Activated CD4-positive, alpha-beta T cell treated with anti-CD3 and anti-CD28 coated beads, Interleukin-2, Interleukin-6, amounts not matched to agents 100 ng/mL and 50 ng/mL, durations not matched to agents 16 hours and 8 hours (primary cell): ENCODE measurements around the gene NMNAT2.

Experiments
- DNase-seq: peaks from one replicate; pipeline ENCODE4 v3.0.0-alpha.2; 2020

Gene NMNAT2

DNA sequence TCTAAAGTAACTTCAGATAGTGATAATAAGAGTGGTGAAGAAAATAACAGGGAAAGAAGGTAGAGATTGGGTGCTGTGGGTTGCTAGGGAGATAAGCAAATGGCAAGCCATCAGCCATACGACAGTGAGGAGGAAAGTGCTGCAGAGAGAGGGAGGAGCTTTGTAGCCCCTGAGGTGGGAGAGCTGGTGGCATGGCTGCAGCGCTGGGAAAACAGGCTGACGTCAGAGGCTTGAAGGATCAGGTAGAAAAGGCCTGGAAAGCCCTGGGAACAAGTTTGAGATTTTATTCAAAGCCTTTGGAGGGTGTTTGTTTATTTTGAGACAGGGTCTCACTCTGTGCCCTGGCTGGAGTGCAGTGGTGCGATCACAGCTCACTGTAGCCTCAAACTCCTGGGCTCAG is 109.5 kb downstream of the NMNAT2 start:
- no peak for DNase-seq

- no peak for DNase-seq
Measured at GRCh38 chr1:183306317-183307042, 111.7 kb downstream of the NMNAT2 start.

GRCh38 chr1:183304440-183305107 is 113.6 kb downstream of the NMNAT2 start:
- DNase-seq: no peak

DNA sequence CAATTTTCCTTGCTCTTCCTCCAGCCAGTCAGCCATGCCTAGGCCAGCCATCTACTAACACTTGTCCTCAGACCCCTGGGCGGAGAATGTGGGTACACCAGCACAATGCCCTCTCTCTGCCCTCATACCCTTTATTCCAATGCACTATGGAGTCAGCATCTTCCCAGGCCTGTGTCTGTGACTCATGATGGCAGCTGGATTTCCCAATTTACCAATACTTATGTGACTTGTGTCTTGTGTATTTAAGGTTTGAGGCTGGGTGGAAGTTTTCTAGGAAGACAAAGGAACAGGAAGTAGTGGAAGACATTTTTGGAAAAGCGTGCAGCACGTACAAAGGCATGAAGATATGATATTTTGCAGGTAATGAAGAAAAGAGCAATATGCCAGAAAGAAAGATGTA is 114.3 kb downstream of the NMNAT2 start:
- DNase-seq: no peak

DNA sequence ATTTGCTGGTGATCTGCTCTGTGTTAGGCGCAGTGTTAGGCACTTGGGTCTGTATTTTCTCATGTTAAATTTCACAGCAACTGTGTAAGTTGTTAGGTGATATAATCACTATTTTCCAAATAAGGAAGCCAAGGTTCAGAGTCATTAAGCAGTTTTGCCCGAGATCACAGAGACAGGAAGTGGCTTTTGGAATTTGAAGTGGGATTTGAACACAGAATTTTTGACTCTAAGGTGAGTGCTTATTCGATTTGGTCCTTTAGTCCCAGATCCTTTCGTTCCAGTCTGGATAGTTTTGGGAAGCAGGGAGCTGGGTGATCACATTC is 114.9 kb downstream of the NMNAT2 start:
- no peak for DNase-seq

DNA sequence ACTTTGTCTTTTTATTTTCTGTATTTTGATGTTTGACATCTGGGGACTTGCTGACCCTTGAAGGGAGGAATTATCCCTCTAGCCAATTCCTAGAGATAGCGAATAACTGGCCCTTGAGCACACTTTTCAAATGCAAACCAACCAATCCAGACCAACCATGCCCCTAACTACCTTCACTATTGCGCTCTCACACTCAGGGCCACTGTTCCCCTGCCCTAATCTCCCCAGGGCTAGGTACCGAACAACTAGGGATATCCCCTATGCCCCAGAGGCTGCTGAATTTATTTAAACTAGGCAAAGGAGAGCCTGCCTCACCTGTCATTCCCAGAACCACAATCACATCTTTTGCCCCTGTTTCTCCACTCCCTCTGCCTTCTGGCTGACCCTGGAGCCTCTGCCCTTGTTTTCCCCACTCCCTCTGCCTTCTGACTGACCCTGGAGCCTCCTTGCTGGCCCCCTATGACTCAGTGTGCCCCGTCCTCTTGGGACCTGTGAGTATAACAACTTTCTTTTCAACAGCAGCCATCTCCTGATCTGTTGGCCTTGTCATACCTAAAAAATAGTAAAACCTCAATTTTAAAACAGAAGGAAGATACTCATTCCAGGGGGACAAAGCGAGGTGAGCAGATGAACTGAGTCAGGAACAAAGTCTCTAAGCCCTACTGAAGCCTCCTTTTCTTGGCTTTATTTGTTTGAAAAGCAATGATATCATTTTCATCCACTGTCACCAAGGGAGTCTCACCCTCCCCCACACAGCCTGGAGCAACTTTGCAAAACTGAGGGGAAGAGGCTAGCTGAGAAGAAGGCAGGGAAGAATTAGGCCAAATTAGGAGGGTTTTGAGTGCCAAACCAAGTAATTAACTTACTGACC is 115.5 kb downstream of the NMNAT2 start:
- DNase-seq: no peak

DNA sequence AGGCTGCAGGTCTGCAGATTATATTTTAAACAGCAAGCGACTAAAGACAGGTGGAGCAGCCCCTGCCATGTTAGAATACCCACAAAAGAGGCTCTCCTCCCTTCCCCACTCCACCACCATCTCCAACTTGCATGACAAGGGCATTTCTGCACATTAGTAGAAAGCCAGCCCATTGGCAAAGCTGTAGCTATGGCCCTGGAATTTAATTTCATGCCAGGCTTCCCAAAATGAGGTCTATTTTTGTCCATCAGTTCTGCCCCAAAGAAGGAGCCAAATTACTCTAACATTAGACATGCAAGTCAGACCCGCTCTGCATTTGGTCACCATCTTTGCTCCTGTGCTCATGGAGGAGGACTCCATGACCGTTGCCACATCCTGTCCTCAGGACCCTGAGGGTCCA is 116.9 kb downstream of the NMNAT2 start:
- no peak for DNase-seq

GRCh38 chr1:183300828-183301227 is 117.4 kb downstream of the NMNAT2 start:
- DNase-seq: no peak

DNA sequence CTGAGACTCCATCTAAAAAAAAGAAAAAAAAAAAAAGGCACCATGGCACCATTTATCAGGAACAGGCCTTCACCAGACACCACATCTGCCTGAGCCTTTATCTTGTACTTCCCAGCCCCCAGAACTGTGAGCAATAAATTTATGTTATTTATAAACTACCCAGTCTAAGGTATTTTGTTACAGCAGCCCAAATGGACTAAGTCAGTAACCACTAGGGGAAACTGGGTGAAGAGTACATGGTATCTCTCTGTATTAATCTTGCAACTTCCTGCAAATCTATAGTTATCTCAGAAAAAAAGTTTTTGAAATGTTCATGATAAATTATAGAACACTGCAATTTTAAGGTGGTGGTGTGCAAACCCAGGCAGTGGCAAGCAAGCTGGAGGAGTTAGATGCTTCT is 117.8 kb downstream of the NMNAT2 start:
- DNase-seq: no peak

- no peak for DNase-seq
Measured at GRCh38 chr1:183296782-183297181, 121.4 kb downstream of the NMNAT2 start.

DNA sequence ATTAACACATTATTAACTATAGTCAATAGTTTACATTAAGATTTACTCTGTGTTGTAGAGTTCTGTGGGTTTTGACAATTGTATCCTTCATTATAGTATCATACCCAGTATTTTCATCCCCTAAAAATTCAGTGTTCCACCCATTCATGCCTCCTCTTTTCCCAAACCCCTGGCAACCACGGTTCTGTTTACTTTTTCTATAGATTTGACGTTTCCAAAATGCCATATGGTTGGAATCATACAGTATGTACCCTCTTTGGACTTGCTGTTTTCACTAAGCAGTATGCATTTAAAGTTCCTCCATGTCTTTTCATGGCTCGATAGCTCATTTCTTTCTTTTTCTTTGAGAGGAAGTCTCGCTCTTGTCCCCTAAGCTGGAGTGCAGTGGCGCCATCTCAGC is 122.7 kb downstream of the NMNAT2 start:
- no peak for DNase-seq

GRCh38 chr1:183293876-183294275 is 124.3 kb downstream of the NMNAT2 start:
- no peak for DNase-seq

DNA sequence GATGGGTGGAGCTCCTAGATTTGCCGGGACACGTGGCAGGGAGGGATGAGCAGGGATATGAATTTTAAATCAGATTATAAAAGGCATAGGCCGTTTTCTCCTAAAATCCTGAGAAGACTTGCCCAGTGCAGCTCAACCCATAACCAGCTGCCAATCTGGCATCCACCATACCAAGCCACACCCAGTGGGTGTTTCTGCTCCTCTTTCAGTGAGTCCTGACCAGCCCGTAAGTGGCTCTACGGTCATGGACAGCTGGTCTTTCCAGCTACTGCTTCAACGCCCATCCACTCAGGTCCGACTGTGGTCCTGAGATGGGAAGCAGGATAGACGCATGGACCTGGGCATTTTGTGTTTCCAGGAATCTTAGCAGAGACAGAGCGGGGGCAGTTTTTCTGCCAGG is 124.9 kb downstream of the NMNAT2 start:
- no peak for DNase-seq

GRCh38 chr1:183291802-183292514 is 126.2 kb downstream of the NMNAT2 start:
- no peak for DNase-seq

DNA sequence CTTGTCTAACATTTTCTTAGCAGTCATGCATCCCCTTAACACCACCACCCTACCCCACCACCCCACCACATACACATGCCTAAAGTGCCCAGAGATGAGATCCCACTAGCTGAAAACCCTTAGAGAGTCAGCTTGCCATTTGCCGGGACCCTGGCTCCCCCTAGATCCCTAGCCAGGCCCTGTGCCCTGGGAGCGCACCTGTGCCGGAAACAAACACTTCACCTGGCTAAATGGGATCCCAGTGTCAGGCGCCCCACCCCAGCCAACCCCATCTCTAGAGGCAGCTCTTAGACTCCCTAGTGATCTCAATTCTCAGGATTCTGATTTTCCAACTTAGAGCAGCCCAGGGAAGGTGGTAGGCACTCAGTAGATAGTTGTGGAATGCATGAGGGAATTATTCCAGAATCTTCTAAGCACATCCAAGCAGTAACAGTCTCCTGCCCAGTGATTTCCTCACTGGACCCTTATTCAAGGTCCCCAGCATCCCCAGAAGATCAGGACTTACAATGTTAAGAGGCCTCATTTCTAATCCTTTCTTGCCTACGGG is 126.9 kb downstream of the NMNAT2 start:
- DNase-seq: no peak

DNA sequence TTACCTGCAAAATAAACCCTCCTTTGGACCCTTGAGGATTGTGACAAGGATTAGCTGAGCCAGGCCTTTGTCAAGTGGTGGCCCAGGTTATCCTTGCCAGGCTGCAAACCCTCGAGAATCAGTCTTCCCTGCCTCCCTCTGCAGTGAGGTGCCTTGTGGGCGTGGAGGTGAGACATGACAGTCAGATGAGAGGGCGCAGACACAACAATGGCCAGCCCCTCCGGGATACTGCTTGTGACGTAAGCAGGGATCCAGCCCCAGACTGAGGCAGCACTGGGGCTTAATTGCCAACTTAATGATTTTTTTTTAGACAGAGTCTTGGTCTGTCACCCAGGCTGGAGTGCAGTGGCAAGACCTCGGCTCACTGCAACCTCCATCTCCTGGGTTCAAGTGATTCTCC is 127.6 kb downstream of the NMNAT2 start:
- no peak for DNase-seq

GRCh38 chr1:183289051-183289496 is 129.1 kb downstream of the NMNAT2 start:
- DNase-seq: no peak

DNA sequence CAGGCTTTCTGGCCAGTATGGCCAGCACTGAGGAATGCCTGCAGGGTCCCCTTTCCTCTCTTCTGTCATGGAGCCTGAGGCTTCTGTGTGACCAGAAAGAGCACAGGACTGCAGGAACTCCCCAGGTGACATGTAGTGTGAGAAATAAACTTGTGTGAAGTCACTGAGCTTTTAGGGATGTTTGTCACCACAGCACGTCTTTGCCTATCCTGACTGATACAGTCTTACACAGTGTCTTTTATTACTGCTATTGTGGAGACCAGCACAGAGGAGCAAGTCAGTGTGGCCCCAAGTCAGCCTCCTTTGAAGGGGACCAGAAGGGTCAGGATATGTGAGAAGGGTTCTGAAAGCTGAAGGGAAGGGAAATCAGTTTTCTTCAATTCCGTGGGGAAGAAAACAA is 129.6 kb downstream of the NMNAT2 start:
- no peak for DNase-seq

- DNase-seq: no peak
Measured at GRCh38 chr1:183287191-183287675, 130.9 kb downstream of the NMNAT2 start.

DNA sequence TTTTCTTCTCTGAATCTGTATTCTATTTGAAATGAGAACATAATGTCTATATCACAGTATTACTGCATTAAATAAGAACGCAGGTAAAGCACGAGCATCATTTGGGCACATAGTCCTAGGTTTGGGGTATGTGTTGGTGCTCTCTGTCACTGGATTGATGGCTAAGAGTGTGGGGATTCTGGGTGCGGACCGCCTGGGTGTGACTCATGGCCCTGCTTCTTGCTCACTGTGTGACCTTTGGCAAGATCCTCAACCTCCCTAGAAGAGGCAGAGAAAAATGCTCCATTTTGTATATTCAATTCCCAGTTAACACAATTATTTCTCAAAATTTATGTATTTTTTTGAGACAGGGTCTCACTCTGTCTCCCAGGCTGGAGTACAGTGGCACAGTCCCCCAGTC is 132.4 kb downstream of the NMNAT2 start:
- no peak for DNase-seq

DNA sequence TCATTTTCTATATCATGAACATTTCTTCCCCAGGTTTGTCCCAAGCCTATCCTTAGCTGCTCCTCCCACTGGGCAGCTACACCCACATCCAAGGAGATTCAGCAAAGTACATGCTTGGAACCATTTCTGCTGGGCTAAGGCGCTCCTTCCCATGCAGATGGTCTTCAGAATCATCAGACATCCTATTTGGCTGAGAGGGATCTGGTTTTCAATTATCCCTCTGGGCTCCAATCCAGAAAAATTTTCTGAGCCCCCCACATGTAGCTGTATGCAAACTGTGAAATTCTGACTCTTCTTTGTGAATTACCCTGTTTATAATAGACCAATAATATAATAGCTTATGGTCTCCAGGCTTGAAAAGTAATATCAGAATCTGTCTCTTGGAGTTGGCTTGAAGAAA is 132.9 kb downstream of the NMNAT2 start:
- no peak for DNase-seq

DNA sequence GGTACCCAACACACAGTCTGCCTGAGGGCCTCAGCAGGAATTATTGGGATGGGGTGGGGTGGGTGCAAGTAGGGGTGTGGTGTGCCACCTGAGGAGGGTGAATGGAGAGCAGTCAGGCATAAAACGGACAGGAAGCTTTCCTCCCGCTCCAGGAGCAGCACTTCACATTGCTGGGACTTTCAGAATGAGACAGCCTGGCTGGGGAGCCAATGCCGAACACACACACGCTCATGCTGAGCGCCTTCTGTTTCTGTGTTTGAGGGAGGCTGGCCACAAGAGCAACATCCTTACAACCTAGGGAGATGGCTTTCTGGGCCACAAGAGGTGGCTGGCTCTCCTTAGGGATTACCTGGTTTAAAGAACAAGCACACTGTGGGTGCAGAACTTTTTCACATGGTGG is 134.1 kb downstream of the NMNAT2 start:
- DNase-seq: no peak

- DNase-seq: no peak
Measured at GRCh38 chr1:183283286-183283685, 134.9 kb downstream of the NMNAT2 start.
